HepG2 (cell line): ENCODE results near the gene LRRC8C. TPM values are rescaled to one million over a fixed set of nuclear protein-coding genes. Genes with fewer than 3 reads are reported as not detected.

ENCODE experiments used
- HNRNPH1 ChIP-seq: fragments of 200-400 bp; formaldehyde crosslinking; optimal IDR thresholded peaks from 2 replicates; pipeline ENCODE3; 2017; ENCODE audit warnings: mild to moderate bottlenecking, low read depth, low read length
- MAFG ChIP-seq: sonication (generic); formaldehyde crosslinking; IDR thresholded peaks from 2 replicates; pipeline ENCODE4 v1.5.1; 2020; ENCODE audit warnings: mild to moderate bottlenecking, missing genetic modification reagents
- YEATS2 ChIP-seq: sonication (generic); formaldehyde crosslinking; IDR thresholded peaks from 2 replicates; pipeline ENCODE4 v1.4.0; 2020; ENCODE audit warnings: missing genetic modification reagents, borderline replicate concordance
- ZNF136 ChIP-seq: sonication (generic); formaldehyde crosslinking; IDR thresholded peaks from 2 replicates; pipeline ENCODE4 v1.8.1; 2022; ENCODE audit warnings: low read depth, mild to moderate bottlenecking, moderate library complexity, missing genetic modification reagents
- ZNF382 ChIP-seq: sonication (generic); formaldehyde crosslinking; IDR thresholded peaks from 2 replicates; pipeline ENCODE4 v1.5.0; 2020; ENCODE audit warnings: missing genetic modification reagents, mild to moderate bottlenecking, borderline replicate concordance
- ZNF567 ChIP-seq: sonication (generic); formaldehyde crosslinking; IDR thresholded peaks from 2 replicates; pipeline ENCODE4 v1.8.1; 2023; ENCODE audit warnings: mild to moderate bottlenecking, missing genetic modification reagents, borderline replicate concordance
- ZNF747 ChIP-seq: sonication (generic); formaldehyde crosslinking; IDR thresholded peaks from 2 replicates; pipeline ENCODE4 v1.8.1; 2023; ENCODE audit warnings: missing genetic modification reagents, mild to moderate bottlenecking, borderline replicate concordance
- polyA plus RNA-seq, 8 experiments: library from polyadenylated mRNA; depleted of rRNA in 3 of 8; stranded (reverse) in 7 of 8; unstranded in 1 of 8; fragments of >200 nt; fragmentation: Illumina TruSeq in 4 of 8; extraction: Trizol in 4 of 8; gene quantifications; 2 replicates each; pipeline versions ENCODE4 v1.2.1 to v1.2.3, GENCODE V29; 2011 to 2016; ENCODE audit warnings: low read depth in 4 of 8, missing spikeins in 1 of 8, mixed read lengths in 1 of 8; ENCODE audit not compliant: insufficient read depth in 1 of 8
- total RNA-seq, 5 experiments: library from RNA; depleted of rRNA; stranded (reverse); fragments of >200 nt; fragmentation: Illumina TruSeq; extraction: Trizol; gene quantifications; 2 replicates each; pipeline ENCODE4 v1.2.3, GENCODE V29; 2016; ENCODE audit warnings: low read depth in 1 of 5
- TF ChIP-seq, protein P1 (sequence below): sonication (generic); formaldehyde crosslinking; IDR thresholded peaks from 2 replicates; pipeline ENCODE4 v1.9.0; 2021; ENCODE audit warnings: missing genetic modification reagents, borderline replicate concordance
- TF ChIP-seq, protein P2 (sequence below): sonication (generic); formaldehyde crosslinking; IDR thresholded peaks from 2 replicates; pipeline ENCODE4 v1.8.0; 2022; ENCODE audit warnings: missing genetic modification reagents, mild to moderate bottlenecking, inconsistent platforms, borderline replicate concordance
- TF ChIP-seq, protein P3 (sequence below): sonication (generic); formaldehyde crosslinking; IDR thresholded peaks from 2 replicates; pipeline ENCODE4 v1.5.1; 2020; ENCODE audit warnings: missing genetic modification reagents, mild to moderate bottlenecking, borderline replicate concordance

The LRRC8C gene
- total and polyA plus RNA-seq, 2 of the 13 experiments (the other 11 are each of a cell fraction or from before 2014, with no cell fraction given) = 0.22 to 0.32 TPM

DNA sequence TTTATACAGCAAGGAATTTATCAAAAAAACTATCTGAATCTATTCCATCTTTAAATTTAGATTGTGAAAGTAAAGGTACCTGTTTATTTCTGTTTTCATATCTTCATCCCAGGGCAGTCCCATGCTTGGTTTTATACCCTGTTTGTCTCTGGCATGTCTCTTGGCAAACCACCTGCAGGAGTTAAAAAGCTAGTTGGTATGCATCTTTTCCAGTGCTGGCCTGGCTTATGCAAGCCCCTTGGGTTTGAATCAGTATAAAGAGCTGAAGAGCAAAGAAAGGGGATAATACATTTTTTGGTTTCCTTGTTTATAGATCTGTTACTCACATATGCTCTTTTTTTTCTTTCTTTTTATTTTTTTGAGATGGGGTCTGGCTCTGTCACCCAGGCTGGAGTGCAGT lies 37.8 kb downstream of the LRRC8C start (continued):
- no peak for TF ChIP-seq ZNF136
- no peak for TF ChIP-seq ZNF747
- TF ChIP-seq, protein P1, sequence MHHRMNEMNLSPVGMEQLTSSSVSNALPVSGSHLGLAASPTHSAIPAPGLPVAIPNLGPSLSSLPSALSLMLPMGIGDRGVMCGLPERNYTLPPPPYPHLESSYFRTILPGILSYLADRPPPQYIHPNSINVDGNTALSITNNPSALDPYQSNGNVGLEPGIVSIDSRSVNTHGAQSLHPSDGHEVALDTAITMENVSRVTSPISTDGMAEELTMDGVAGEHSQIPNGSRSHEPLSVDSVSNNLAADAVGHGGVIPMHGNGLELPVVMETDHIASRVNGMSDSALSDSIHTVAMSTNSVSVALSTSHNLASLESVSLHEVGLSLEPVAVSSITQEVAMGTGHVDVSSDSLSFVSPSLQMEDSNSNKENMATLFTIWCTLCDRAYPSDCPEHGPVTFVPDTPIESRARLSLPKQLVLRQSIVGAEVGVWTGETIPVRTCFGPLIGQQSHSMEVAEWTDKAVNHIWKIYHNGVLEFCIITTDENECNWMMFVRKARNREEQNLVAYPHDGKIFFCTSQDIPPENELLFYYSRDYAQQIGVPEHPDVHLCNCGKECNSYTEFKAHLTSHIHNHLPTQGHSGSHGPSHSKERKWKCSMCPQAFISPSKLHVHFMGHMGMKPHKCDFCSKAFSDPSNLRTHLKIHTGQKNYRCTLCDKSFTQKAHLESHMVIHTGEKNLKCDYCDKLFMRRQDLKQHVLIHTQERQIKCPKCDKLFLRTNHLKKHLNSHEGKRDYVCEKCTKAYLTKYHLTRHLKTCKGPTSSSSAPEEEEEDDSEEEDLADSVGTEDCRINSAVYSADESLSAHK (CRISPR knock-in tag) = no peak
- TF ChIP-seq, protein P2, sequence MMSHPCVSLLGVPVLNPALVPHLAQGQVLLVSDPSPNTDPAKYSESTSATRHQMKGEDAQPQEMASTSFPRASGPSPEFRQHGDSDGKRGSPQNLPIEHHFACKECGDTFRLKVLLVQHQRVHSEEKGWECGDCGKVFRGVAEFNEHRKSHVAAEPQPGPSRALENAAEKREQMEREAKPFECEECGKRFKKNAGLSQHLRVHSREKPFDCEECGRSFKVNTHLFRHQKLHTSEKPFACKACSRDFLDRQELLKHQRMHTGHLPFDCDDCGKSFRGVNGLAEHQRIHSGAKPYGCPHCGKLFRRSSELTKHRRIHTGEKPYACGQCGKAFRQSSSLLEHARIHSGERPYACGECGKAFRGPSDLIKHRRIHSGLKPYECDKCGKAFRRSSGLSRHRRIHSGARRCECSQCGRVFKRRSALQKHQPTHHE (CRISPR knock-in tag) = no peak
- TF ChIP-seq MAFG = no peak
- TF ChIP-seq ZNF567 = no peak
- no peak for TF ChIP-seq HNRNPH1
- no peak for TF ChIP-seq ZNF382 (CRISPR knock-in tag)
- TF ChIP-seq, protein P3, sequence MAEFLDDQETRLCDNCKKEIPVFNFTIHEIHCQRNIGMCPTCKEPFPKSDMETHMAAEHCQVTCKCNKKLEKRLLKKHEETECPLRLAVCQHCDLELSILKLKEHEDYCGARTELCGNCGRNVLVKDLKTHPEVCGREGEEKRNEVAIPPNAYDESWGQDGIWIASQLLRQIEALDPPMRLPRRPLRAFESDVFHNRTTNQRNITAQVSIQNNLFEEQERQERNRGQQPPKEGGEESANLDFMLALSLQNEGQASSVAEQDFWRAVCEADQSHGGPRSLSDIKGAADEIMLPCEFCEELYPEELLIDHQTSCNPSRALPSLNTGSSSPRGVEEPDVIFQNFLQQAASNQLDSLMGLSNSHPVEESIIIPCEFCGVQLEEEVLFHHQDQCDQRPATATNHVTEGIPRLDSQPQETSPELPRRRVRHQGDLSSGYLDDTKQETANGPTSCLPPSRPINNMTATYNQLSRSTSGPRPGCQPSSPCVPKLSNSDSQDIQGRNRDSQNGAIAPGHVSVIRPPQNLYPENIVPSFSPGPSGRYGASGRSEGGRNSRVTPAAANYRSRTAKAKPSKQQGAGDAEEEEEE (CRISPR knock-in tag) = no peak
- no peak for TF ChIP-seq YEATS2 (CRISPR knock-in tag)
